GM18873 (cell line): ENCODE data around the gene UQCR11.

Experiments
- ATAC-seq: cut with Tn5 transposase; IDR thresholded peaks from one replicate; pipeline ENCODE4 v1.9.1; 2021; ENCODE audit warnings: mild to moderate bottlenecking, moderate library complexity, moderate number of reproducible peaks; ENCODE audit not compliant: unreplicated experiment, low FRiP score

UQCR11 gene

GRCh38 chr19:1636325-1637236 is 31.3 kb upstream of the UQCR11 start:
- ATAC-seq: no peak

- no peak for ATAC-seq
Observed at GRCh38 chr19:1634938-1635243, 29.6 kb upstream of the UQCR11 start.

- ATAC-seq: no peak
Observed at GRCh38 chr19:1634242-1634937, 29.1 kb upstream of the UQCR11 start.

- ATAC-seq: no peak
Observed at GRCh38 chr19:1633269-1633826, 28.1 kb upstream of the UQCR11 start.

- no peak for ATAC-seq
Observed at GRCh38 chr19:1632462-1633268, 27.4 kb upstream of the UQCR11 start.

GRCh38 chr19:1631557-1632100 is 26.4 kb upstream of the UQCR11 start:
- no peak for ATAC-seq

- no peak for ATAC-seq
Observed at GRCh38 chr19:1630811-1631210, 25.5 kb upstream of the UQCR11 start.

GRCh38 chr19:1630012-1630411 is 24.8 kb upstream of the UQCR11 start:
- ATAC-seq: no peak

GRCh38 chr19:1629256-1629808 is 24.1 kb upstream of the UQCR11 start:
- ATAC-seq: no peak

- ATAC-seq: no peak
Observed at GRCh38 chr19:1627194-1627593, 21.9 kb upstream of the UQCR11 start.

GRCh38 chr19:1626417-1627010 is 21.3 kb upstream of the UQCR11 start:
- ATAC-seq: no peak

GRCh38 chr19:1624458-1624857 is 19.2 kb upstream of the UQCR11 start:
- no peak for ATAC-seq

GRCh38 chr19:1622541-1622940 is 17.3 kb upstream of the UQCR11 start:
- ATAC-seq: no peak

- ATAC-seq: no peak
Observed at GRCh38 chr19:1622007-1622406, 16.7 kb upstream of the UQCR11 start.

GRCh38 chr19:1621574-1621973 is 16.3 kb upstream of the UQCR11 start:
- ATAC-seq: no peak

GRCh38 chr19:1621021-1621420 is 15.8 kb upstream of the UQCR11 start:
- no peak for ATAC-seq

GRCh38 chr19:1620502-1620901 is 15.2 kb upstream of the UQCR11 start:
- ATAC-seq: no peak

- ATAC-seq: no peak
Observed at GRCh38 chr19:1619703-1620102, 14.4 kb upstream of the UQCR11 start.

GRCh38 chr19:1619094-1619439 is 13.8 kb upstream of the UQCR11 start:
- no peak for ATAC-seq
